Medulla oblongata (tissue), 1 donor: ENCODE data around the gene IGSF8.
"Not testable (repeated sequence)": the region's sequence is repeated elsewhere in the genome, so short reads cannot be mapped to it uniquely, and the experiment has no call there.

Experiments
- DNase-seq: peaks from one replicate; pipeline ENCODE4 v3.0.0-alpha.2; 2015; ENCODE audit errors: extremely low spot score

The IGSF8 gene

GRCh38 chr1:160127381-160127780, 29.0 kb upstream of the IGSF8 start:
- no peak for DNase-seq

GRCh38 chr1:160126342-160126741, 27.9 kb upstream of the IGSF8 start:
- not testable (repeated sequence) for DNase-seq

GRCh38 chr1:160125746-160126145, 27.3 kb upstream of the IGSF8 start:
- DNase-seq, result no peak

GRCh38 chr1:160124705-160125478, 26.5 kb upstream of the IGSF8 start:
- DNase-seq, result no peak

- no peak for DNase-seq
Observed at GRCh38 chr1:160123726-160124125, 25.3 kb upstream of the IGSF8 start.

- no peak for DNase-seq
Observed at GRCh38 chr1:160122978-160123495, 24.6 kb upstream of the IGSF8 start.

- no peak for DNase-seq
Observed at GRCh38 chr1:160121388-160121787, 23.0 kb upstream of the IGSF8 start.

- DNase-seq, result no peak
Observed at GRCh38 chr1:160120797-160121196, 22.4 kb upstream of the IGSF8 start.

- no peak for DNase-seq
Observed at GRCh38 chr1:160118928-160119327, 20.5 kb upstream of the IGSF8 start.

GRCh38 chr1:160117709-160118183, 19.3 kb upstream of the IGSF8 start:
- peak; percentile 89 for DNase-seq

- peak; percentile 35 for DNase-seq
Observed at GRCh38 chr1:160117300-160117699, 18.9 kb upstream of the IGSF8 start.

- DNase-seq, result no peak
Observed at GRCh38 chr1:160116283-160117147, 18.1 kb upstream of the IGSF8 start.

GRCh38 chr1:160115545-160116282, 17.3 kb upstream of the IGSF8 start, which contains the start of gene ATP1A2:
Gene ATP1A2 (plus strand): TSS chr1:160115759. CDS start chr1:160115862, 103 bp downstream.
- DNase-seq, result peak; percentile 66

GRCh38 chr1:160114085-160114484, 15.7 kb upstream of the IGSF8 start:
- peak; percentile 60 for DNase-seq

GRCh38 chr1:160113407-160113806, 15.0 kb upstream of the IGSF8 start:
- DNase-seq, result no peak

- peak; percentile 52 for DNase-seq
Observed at GRCh38 chr1:160112357-160112756, 13.9 kb upstream of the IGSF8 start.

GRCh38 chr1:160111462-160111861, 13.0 kb upstream of the IGSF8 start:
- DNase-seq, result not testable (repeated sequence)

GRCh38 chr1:160109686-160110085, 11.3 kb upstream of the IGSF8 start:
- DNase-seq, result no peak

- peak; percentile 79 for DNase-seq
Observed at GRCh38 chr1:160108888-160109662, 10.7 kb upstream of the IGSF8 start.

GRCh38 chr1:160107512-160107911, 9.1 kb upstream of the IGSF8 start:
- DNase-seq, result no peak

- no peak for DNase-seq
Observed at GRCh38 chr1:160105155-160105554, 6.7 kb upstream of the IGSF8 start.
